A673 (cell line): ENCODE data around the gene BMP8B.

Experiments
- EZH2 ChIP-seq: fragments of 200-600 bp; sonication (generic); IDR thresholded peaks from 2 replicates; pipeline ENCODE4 v1.6.1; 2017; ENCODE audit warnings: borderline replicate concordance, low read depth, mild to moderate bottlenecking, mixed read lengths, antibody characterized with exemption, low read length; ENCODE audit not compliant: poor library complexity, severe bottlenecking
- TF ChIP-seq, protein P1 (sequence below): fragments of 300-800, 200-600 bp; sonication (generic); conservative IDR thresholded peaks from 2 replicates; pipeline ENCODE4 v1.5.1; 2017; ENCODE audit warnings: low read depth, mild to moderate bottlenecking, antibody characterized with exemption, low read length, moderate library complexity, mixed read lengths

- TF ChIP-seq, protein P1, sequence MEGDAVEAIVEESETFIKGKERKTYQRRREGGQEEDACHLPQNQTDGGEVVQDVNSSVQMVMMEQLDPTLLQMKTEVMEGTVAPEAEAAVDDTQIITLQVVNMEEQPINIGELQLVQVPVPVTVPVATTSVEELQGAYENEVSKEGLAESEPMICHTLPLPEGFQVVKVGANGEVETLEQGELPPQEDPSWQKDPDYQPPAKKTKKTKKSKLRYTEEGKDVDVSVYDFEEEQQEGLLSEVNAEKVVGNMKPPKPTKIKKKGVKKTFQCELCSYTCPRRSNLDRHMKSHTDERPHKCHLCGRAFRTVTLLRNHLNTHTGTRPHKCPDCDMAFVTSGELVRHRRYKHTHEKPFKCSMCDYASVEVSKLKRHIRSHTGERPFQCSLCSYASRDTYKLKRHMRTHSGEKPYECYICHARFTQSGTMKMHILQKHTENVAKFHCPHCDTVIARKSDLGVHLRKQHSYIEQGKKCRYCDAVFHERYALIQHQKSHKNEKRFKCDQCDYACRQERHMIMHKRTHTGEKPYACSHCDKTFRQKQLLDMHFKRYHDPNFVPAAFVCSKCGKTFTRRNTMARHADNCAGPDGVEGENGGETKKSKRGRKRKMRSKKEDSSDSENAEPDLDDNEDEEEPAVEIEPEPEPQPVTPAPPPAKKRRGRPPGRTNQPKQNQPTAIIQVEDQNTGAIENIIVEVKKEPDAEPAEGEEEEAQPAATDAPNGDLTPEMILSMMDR = no peak
- TF ChIP-seq EZH2 = no peak
Observed at GRCh38 chr1:39825432-39825941, 36.8 kb upstream of the BMP8B start.
